IMR-90 (cell line): ENCODE data around the gene PPRC1. TPM values are rescaled to one million over a fixed set of nuclear protein-coding genes. Genes with fewer than 3 reads are reported as not detected.

Experiments used
- ATAC-seq: fragments of 200-7000 bp; cut with Tn5 transposase; 2 replicates; pipeline ENCODE4 v1.9.1; 2020; ENCODE audit warnings: low read depth, mild to moderate bottlenecking, moderate library complexity
- BruUV-seq: library from RNA; stranded (reverse); fragments of 400-500 nt; replicated peaks from 2 replicates; lab custom pipeline; 2021; lab: Mats Ljungman, UMichigan
- CTCF ChIA-PET: fragments of 300-600 bp; formaldehyde crosslinking; extraction: SDS; loops from one replicate; lab custom pipeline; 2021; ENCODE audit warnings: antibody characterized with exemption; lab: Yijun Ruan, JAX
- POLR2A ChIA-PET: fragments of 300-600 bp; sonication (Branson Sonifier 250); formaldehyde crosslinking; loops from one replicate; lab custom pipeline; 2022; ENCODE audit warnings: antibody characterized with exemption; ENCODE audit not compliant: unreplicated experiment; lab: Charles Lee
- DNase-seq: peaks from one replicate; pipeline ENCODE4 v3.0.0; 2013
- H2AFZ ChIP-seq: replicated peaks from 2 replicates; pipeline ENCODE3; 2013; ENCODE audit warnings: low read length, mild to moderate bottlenecking; ENCODE audit not compliant: poor library complexity
- H2AK5ac ChIP-seq: 2 replicates; pipeline ENCODE4 v1.6.1; 2013; ENCODE audit warnings: low read depth, low read length, inconsistent platforms
- H2AK9ac ChIP-seq: replicated peaks from 2 replicates; pipeline ENCODE3; 2013; ENCODE audit warnings: mild to moderate bottlenecking, low read depth, low read length, moderate library complexity; ENCODE audit not compliant: poor library complexity
- H2BK120ac ChIP-seq: 2 replicates; pipeline ENCODE4 v1.6.1; 2013; ENCODE audit warnings: low read depth, low read length, inconsistent platforms
- H2BK15ac ChIP-seq: 3 replicates; pipeline ENCODE4 v1.6.1; 2013; ENCODE audit warnings: low read depth, low read length, inconsistent platforms
- H2BK20ac ChIP-seq: 2 replicates; pipeline ENCODE4 v1.6.1; 2013; ENCODE audit warnings: low read depth, mild to moderate bottlenecking, inconsistent platforms, low read length, moderate library complexity
- H2BK5ac ChIP-seq: 2 replicates; pipeline ENCODE4 v1.6.1; 2013; ENCODE audit warnings: mild to moderate bottlenecking, low read depth, low read length, inconsistent platforms; ENCODE audit not compliant: poor library complexity, severe bottlenecking
- H3K14ac ChIP-seq: replicated peaks from 2 replicates; pipeline ENCODE4 v1.6.1; 2013; ENCODE audit warnings: low read depth, low read length, inconsistent platforms
- H3K18ac ChIP-seq: 2 replicates; pipeline ENCODE4 v1.6.1; 2013; ENCODE audit warnings: low read depth, low read length, control low read depth
- H3K23ac ChIP-seq: 2 replicates; pipeline ENCODE4 v1.6.1; 2013; ENCODE audit warnings: low read depth, low read length, inconsistent platforms
- H3K27ac ChIP-seq: 2 replicates; pipeline ENCODE4 v1.5.1; 2013; ENCODE audit warnings: mild to moderate bottlenecking, control low read depth, low read length; ENCODE audit not compliant: insufficient read depth
- H3K27me3 ChIP-seq: 2 replicates; pipeline ENCODE4 v1.6.1; 2013; ENCODE audit warnings: low read length; ENCODE audit not compliant: control insufficient read depth, insufficient read depth
- H3K36me3 ChIP-seq: 2 replicates; pipeline ENCODE4 v1.6.1; 2013; ENCODE audit warnings: low read length, mixed read lengths; ENCODE audit not compliant: control insufficient read depth, insufficient read depth
- H3K4ac ChIP-seq: 2 replicates; pipeline ENCODE4 v1.6.1; 2013; ENCODE audit warnings: low read depth, low read length, inconsistent platforms
- H3K4me1 ChIP-seq: 2 replicates; pipeline ENCODE4 v1.6.1; 2013; ENCODE audit warnings: low read length, mixed read lengths; ENCODE audit not compliant: control insufficient read depth, insufficient read depth
- H3K4me2 ChIP-seq: 2 replicates; pipeline ENCODE4 v1.6.1; 2013; ENCODE audit warnings: low read depth, mild to moderate bottlenecking, control low read depth, low read length, moderate library complexity
- H3K4me3 ChIP-seq: 2 replicates; pipeline ENCODE4 v1.5.1; 2013; ENCODE audit warnings: low read depth, mild to moderate bottlenecking, control low read depth, low read length, moderate library complexity; ENCODE audit not compliant: insufficient read depth
- H3K56ac ChIP-seq: 2 replicates; pipeline ENCODE4 v1.6.1; 2013; ENCODE audit warnings: low read length, inconsistent platforms; ENCODE audit not compliant: insufficient read depth; ENCODE audit errors: extremely low read depth
- H3K79me1 ChIP-seq, 2 experiments: 2 replicates each; pipeline ENCODE4 v1.6.1; 2013; ENCODE audit warnings: low read length in 2 of 2, inconsistent platforms in 1 of 2, low read depth in 1 of 2
- H3K9ac ChIP-seq: 2 replicates; pipeline ENCODE4 v1.6.1; 2013; ENCODE audit warnings: low read depth, low read length, control low read depth
- H3K9me1 ChIP-seq: 2 replicates; pipeline ENCODE4 v1.6.1; 2013; ENCODE audit warnings: low read length, inconsistent platforms; ENCODE audit not compliant: insufficient read depth
- H3K9me3 ChIP-seq: 2 replicates; pipeline ENCODE4 v1.6.1; 2013; ENCODE audit warnings: low read length; ENCODE audit not compliant: control insufficient read depth, insufficient read depth
- H4K20me1 ChIP-seq: 2 replicates; pipeline ENCODE4 v1.6.1; 2013; ENCODE audit warnings: low read length, inconsistent platforms; ENCODE audit not compliant: insufficient read depth
- H4K5ac ChIP-seq: 2 replicates; pipeline ENCODE4 v1.6.1; 2013; ENCODE audit warnings: mild to moderate bottlenecking, low read depth, low read length, control low read depth
- H4K8ac ChIP-seq, 2 experiments: 2 replicates each; pipeline ENCODE4 v1.6.1; 2013; ENCODE audit warnings: low read depth in 2 of 2, low read length in 2 of 2, control low read depth in 1 of 2, inconsistent platforms in 1 of 2
- H4K91ac ChIP-seq: 2 replicates; pipeline ENCODE4 v1.6.1; 2013; ENCODE audit warnings: low read depth, low read length, inconsistent platforms; ENCODE audit not compliant: insufficient read depth
- BHLHE40 ChIP-seq: fragments of 150-350 bp; IDR thresholded peaks from 2 replicates; pipeline ENCODE4 v1.6.1; 2016; ENCODE audit warnings: mild to moderate bottlenecking, low read depth, low read length
- FOS ChIP-seq: fragments of 150-350 bp; IDR thresholded peaks from 2 replicates; pipeline ENCODE4 v1.6.1; 2016; ENCODE audit warnings: low read depth, low read length
- WGBS, 2 experiments: methylation state at CpG; one replicate each; pipeline versions ENCODE4 v1.1.5 to v1.1.7; 2013; ENCODE audit warnings: missing lambda C conversion rate in 2 of 2; ENCODE audit not compliant: insufficient read length in 1 of 2; ENCODE audit errors: extremely low coverage in 2 of 2; 5-methylcytosine and 5-hydroxymethylcytosine counted together
- dilution Hi-C: fragments of 300-500 bp; cut with HindIII; formaldehyde crosslinking; loops from one replicate; pipeline ENCODE4 v1.14.3; 2018; ENCODE audit warnings: low sequenced_read_pairs; ENCODE audit not compliant: unreplicated experiment
- in situ Hi-C: fragments of 300-500 bp; cut with MboI; formaldehyde crosslinking; loops from 3 replicates; pipeline ENCODE4 v1.14.3; 2019; ENCODE audit warnings: low sequenced_read_pairs, inconsistent platforms, mixed read lengths
- intact Hi-C: fragments of 100-400 bp; cut with micrococcal nuclease; formaldehyde crosslinking; loops from 2 replicates; pipeline ENCODE4 v1.10.0; 2022
- polyA plus RNA-seq, 3 experiments: library from polyadenylated mRNA; depleted of rRNA; stranded (reverse); fragments of >200 nt; gene quantifications; 2 replicates each; pipeline ENCODE4 v1.2.3, GENCODE V29; 2012; ENCODE audit warnings: low replicate concordance in 1 of 3
- total RNA-seq: library from RNA; depleted of rRNA; stranded (reverse); fragments of >200 nt; gene quantifications from 2 replicates; pipeline ENCODE4 v1.2.3, GENCODE V29; 2012
- TF ChIP-seq, protein P1 (sequence below): fragments of 150-350 bp; IDR thresholded peaks from 2 replicates; pipeline ENCODE4 v1.6.1; 2016; ENCODE audit warnings: low read depth, mild to moderate bottlenecking, low read length, moderate library complexity, borderline replicate concordance

PPRC1 gene
- total and polyA plus RNA-seq, 2 of the 4 experiments (the other 2 are of a cell fraction), result 11.8 to 38.7 TPM

DNA sequence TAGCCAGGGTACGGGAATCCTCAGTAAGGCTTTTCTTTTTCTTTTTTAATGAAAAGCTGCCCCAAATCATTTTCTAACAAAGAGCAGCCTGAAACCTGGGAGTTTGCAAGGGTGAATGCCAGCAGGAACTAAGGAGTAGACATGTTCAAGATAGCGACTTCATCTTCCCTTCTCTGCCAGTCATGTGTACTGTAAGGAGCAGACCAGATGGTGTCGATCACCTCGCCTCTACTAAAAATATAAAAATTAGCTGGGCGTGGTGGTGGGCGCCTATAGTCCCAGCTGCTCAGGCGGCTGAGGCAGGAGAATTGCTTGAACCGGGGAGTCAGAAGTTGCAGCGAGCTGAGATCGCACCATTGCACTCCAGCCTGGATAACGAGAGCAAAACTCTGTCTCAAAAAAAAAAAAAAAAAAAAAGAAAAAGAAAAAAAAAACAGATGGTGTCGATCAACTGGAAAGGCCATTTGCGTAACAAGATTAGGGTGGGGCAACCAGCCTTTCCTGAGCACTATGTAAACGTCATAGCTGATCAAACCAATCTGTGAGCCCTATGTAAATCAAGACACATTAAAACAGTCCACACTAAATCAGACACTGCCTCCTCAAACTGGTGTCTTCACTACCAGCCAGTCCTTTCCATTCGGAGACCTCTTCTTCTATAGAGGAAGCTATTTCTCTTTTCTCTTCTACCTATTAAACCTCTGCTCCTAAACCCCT lies 53.1 kb downstream of the PPRC1 start:
- H3K9me3 ChIP-seq, result peaks cover 4% of the 10 kb centered on the region; the same call in 1 of the 2 replicates
- ChIA-PET CTCF (no interaction called here), POLR2A (no interaction called here)
- 30% methylated on average over 2 of the region's 15 CpGs; no CpG with 5 or more reads in 1 of the 2 experiments for WGBS, 2 experiments
- no peaks in the 10 kb centered on the region for H4K20me1 ChIP-seq
- no peak overlapping the region for H2BK5ac ChIP-seq
- no peak overlapping the region for H4K8ac ChIP-seq
- no TSS peak for BruUV-seq
- H2BK120ac ChIP-seq, result no peak overlapping the region
- no peak overlapping the region for H4K5ac ChIP-seq
- H3K27me3 ChIP-seq, result peaks cover 7% of the 10 kb centered on the region
- no peak overlapping the region for H3K4me3 ChIP-seq
- H2AK9ac ChIP-seq, result no peak overlapping the region
- H2AFZ ChIP-seq, result no peak overlapping the region
- no peak for DNase-seq
- no peaks in the 10 kb centered on the region for H3K4me1 ChIP-seq
- H3K56ac ChIP-seq, result no peak overlapping the region
- no peak overlapping the region for H3K14ac ChIP-seq
- no peak overlapping the region for H3K23ac ChIP-seq
- no peak overlapping the region for H3K9ac ChIP-seq
- in situ Hi-C loops (no loop called here), intact Hi-C loops (loop anchor here (5.0 kb wide), 1 partner anchor 36 kb away; no protein-coding TSS in a partner anchor), dilution Hi-C loops (no loop called here)
- H3K4ac ChIP-seq, result no peak overlapping the region
- no peak for ATAC-seq
- no peaks in the 10 kb centered on the region for H3K79me1 ChIP-seq
- no peak overlapping the region for H4K91ac ChIP-seq
- no peak overlapping the region for H2BK20ac ChIP-seq
- H3K18ac ChIP-seq, result no peak overlapping the region
- H3K4me2 ChIP-seq, result no peak overlapping the region
- H2AK5ac ChIP-seq, result no peak overlapping the region
- no peaks in the 10 kb centered on the region for H3K9me1 ChIP-seq
- H2BK15ac ChIP-seq, result no peak overlapping the region
- no peak overlapping the region for H3K27ac ChIP-seq
- H3K36me3 ChIP-seq, result no peaks in the 10 kb centered on the region
- TF ChIP-seq BHLHE40 (no peak), FOS (no peak)
- TF ChIP-seq, protein P1, sequence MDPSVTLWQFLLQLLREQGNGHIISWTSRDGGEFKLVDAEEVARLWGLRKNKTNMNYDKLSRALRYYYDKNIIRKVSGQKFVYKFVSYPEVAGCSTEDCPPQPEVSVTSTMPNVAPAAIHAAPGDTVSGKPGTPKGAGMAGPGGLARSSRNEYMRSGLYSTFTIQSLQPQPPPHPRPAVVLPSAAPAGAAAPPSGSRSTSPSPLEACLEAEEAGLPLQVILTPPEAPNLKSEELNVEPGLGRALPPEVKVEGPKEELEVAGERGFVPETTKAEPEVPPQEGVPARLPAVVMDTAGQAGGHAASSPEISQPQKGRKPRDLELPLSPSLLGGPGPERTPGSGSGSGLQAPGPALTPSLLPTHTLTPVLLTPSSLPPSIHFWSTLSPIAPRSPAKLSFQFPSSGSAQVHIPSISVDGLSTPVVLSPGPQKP, result no peak
